Activated naive CD8-positive, alpha-beta T cell treated with anti-CD3 and anti-CD28 coated beads for 36 hours (primary cell): ENCODE results near the gene FOXO3. TPM values are rescaled to one million over a fixed set of nuclear protein-coding genes. Genes with fewer than 3 reads are reported as not detected.

Source experiments
- DNase-seq: peaks from one replicate; pipeline ENCODE4 v3.0.0; 2021
- H3K27ac Mint-ChIP-seq: one replicate; pipeline ENCODE4 v1.8.0; 2022; ENCODE audit warnings: mild to moderate bottlenecking, moderate library complexity, mixed read lengths
- H3K27me3 Mint-ChIP-seq: one replicate; pipeline ENCODE4 v1.8.0; 2022; ENCODE audit warnings: mild to moderate bottlenecking, mixed read lengths
- H3K36me3 Mint-ChIP-seq: one replicate; pipeline ENCODE4 v1.8.0; 2021; ENCODE audit warnings: mild to moderate bottlenecking, mixed read lengths
- H3K4me1 Mint-ChIP-seq: one replicate; pipeline ENCODE4 v1.8.0; 2021; ENCODE audit warnings: mixed read lengths
- H3K4me3 Mint-ChIP-seq: one replicate; pipeline ENCODE4 v1.8.0; 2022; ENCODE audit warnings: mild to moderate bottlenecking, moderate library complexity, mixed read lengths
- H3K9me3 Mint-ChIP-seq: one replicate; pipeline ENCODE4 v1.8.0; 2022; ENCODE audit warnings: mixed read lengths
- total RNA-seq, 2 experiments: library from RNA; stranded (reverse); gene quantifications; one replicate each; pipeline ENCODE4 v1.2.3, GENCODE V29; 2021

FOXO3 gene
- total RNA-seq, 2 experiments from 2014 or later = 7.0 to 8.0 TPM

DNA sequence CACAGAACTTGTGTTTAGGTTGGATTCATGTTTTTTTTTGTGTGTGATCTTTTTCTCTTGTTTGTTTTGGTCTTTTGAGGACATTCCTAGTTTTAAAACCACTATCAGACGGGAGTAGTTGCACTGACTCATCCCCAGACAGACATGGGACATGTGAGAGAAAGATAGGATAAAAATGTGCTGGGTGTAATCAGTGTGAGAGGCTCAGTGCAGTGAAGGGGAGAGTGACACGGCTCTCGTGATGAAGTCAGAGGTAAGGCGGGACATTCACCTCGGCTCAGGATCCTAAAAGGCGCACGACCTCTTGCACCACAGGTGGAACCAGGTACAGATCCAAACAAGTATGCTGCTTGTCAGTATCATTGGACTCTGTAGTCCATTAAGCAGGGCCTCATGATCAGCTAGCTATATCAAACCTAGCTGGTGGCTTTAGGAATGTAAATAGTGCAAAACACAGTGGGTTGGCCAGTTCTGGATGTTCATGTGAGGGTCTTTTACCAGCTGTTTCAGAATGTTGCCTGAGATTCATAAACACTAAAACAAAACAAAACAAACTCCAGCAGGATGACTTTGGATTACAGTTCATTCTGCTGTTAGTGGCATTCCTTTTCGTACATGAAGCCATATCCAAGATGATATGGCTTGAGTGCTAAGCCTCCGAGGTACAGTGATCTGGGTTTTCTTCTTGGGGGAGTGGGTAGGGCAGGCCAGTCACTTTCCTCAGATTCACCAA is 18.0 kb downstream of the FOXO3 start:
- DNase-seq = no peak
- no peaks in the 10 kb centered on the region for H3K9me3 Mint-ChIP-seq
- H3K4me1 Mint-ChIP-seq = peaks cover 56% of the 10 kb centered on the region
- H3K27me3 Mint-ChIP-seq = no peaks in the 10 kb centered on the region
- peaks cover 14% of the 10 kb centered on the region for H3K36me3 Mint-ChIP-seq
- H3K27ac Mint-ChIP-seq = no peak overlapping the region
- no peak overlapping the region for H3K4me3 Mint-ChIP-seq

DNA sequence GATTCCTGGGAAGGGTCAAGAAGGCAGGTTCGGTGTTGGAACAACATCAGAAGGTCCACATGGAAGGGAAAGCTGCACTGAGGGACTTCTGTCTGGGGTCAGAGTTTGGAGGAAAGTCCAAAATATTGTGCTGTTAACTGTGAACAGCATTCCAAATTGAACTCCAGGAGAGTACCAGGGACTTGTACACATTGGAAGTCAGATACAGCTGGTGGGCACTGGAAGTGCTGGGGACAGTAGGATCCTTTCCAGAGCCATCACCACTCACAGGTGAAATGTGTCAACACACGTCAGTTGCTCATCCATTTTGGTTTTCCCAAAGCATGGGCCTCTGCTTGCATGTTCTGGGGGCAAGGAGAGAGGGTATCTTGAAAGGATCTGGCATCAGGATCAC is 18.6 kb downstream of the FOXO3 start:
- no peak overlapping the region for H3K4me3 Mint-ChIP-seq
- peaks cover 14% of the 10 kb centered on the region for H3K36me3 Mint-ChIP-seq
- H3K27me3 Mint-ChIP-seq = no peaks in the 10 kb centered on the region
- H3K9me3 Mint-ChIP-seq = no peaks in the 10 kb centered on the region
- H3K4me1 Mint-ChIP-seq = peaks cover 56% of the 10 kb centered on the region
- no peak overlapping the region for H3K27ac Mint-ChIP-seq
- DNase-seq = no peak

DNA sequence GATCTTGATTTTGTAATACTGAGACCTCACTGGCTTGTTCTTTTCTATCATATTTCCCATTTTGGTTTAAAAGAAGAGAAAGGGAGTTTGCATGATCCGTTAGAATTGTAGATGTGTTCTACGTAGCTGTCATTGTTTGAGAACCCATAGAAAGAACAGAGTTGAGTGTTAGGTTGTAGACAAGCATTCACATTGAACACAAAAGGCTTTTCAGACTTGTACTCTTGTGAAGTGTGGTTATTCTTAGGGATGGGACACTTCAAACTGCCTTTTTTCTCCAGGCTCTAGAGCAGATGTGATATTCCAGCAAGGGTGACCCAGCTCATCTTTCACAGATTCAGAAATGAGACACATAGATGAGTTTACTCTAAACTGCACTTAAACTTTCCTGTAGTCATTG is 19.9 kb downstream of the FOXO3 start:
- Mint-ChIP-seq H3K36me3 (peaks cover 14% of the 10 kb centered on the region), H3K4me3 (no peak overlapping the region), H3K9me3 (no peaks in the 10 kb centered on the region), H3K27me3 (no peaks in the 10 kb centered on the region), H3K4me1 (peaks cover 48% of the 10 kb centered on the region), H3K27ac (no peak overlapping the region)
- no peak for DNase-seq

DNA sequence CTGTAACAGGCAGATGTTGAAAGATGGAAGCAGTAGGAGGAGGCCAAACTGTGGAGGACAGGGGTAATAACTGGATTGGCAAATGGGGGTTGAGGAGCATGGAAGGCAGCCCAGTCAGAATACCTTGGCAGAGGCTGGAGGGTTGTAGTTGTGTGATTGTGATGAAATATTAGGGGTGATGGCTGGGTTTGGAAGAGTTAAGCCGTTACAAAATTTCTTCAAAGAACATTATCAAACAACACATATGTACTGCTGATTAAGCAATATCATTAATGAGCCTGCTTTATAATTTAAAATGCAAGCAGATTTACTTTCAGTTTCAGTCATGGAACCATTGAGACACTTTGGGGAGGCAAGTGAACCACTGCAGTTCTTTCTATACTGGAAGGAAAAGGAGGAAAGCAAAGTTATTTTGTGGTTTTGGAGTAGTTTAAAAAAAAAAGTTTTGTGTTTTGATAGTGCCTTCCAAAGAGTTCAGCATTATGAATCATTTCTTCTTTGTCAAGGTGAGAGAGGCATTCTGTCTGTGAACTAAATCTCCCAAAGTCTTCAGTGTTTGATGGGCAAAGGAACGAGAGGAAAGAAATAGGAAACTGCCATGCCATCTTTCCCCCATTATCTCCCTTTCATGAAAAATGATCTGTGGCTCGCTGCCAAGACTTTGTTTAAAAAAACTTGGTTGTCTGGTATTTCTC is 20.7 kb downstream of the FOXO3 start:
- H3K27me3 Mint-ChIP-seq = no peaks in the 10 kb centered on the region
- no peak overlapping the region for H3K4me3 Mint-ChIP-seq
- no peak for DNase-seq
- H3K27ac Mint-ChIP-seq = peak overlapping the region; percentile 14
- H3K9me3 Mint-ChIP-seq = no peaks in the 10 kb centered on the region
- H3K4me1 Mint-ChIP-seq = peaks cover 46% of the 10 kb centered on the region
- H3K36me3 Mint-ChIP-seq = peaks cover 14% of the 10 kb centered on the region

DNA sequence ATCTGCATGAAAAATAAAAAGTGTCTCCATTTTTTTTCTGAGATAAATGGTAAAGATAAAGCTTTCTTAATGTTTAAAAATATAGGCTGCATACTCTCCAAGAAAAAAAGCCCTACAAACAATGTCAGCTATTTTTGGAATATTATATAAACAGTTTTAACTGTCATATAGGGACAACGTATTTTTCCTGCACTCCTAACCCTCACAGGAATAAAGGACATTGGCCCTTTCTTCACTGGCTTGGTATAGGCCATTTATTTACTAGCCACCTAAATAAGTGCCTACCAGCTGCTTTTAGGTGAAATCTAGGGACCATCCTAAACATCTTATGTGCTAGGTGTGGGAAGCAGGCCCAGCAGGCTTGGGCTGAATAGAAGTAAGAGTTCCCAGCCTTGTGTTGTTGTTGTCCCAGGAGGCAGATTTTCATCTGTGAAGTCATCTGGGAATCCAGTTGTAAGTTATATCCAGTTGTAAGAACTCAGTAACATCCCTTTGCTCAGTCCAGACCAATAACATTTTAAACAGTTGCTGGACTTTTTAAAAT is 21.3 kb downstream of the FOXO3 start:
- no peaks in the 10 kb centered on the region for H3K9me3 Mint-ChIP-seq
- peaks cover 40% of the 10 kb centered on the region for H3K4me1 Mint-ChIP-seq
- no peak for DNase-seq
- no peak overlapping the region for H3K4me3 Mint-ChIP-seq
- no peaks in the 10 kb centered on the region for H3K27me3 Mint-ChIP-seq
- no peak overlapping the region for H3K27ac Mint-ChIP-seq
- H3K36me3 Mint-ChIP-seq = peaks cover 14% of the 10 kb centered on the region

DNA sequence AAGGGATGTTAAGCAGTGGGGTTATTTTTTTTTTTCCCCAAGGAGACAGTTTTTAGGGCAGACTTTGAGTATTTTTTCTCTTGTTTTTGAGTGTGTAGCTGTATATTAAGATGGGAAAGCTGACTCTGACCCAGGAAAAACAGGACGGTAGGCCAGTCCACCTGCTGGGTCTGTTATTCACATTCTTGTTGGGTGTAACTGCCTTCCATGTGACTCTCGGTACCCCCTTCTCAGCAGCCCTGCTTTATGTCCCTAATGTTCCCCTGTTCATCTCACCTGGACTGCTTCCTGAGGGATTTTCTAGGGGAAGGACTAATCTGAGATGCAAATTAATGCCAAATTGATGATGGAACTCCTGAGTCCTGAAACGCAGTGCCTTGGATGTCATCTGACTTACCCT is 21.9 kb downstream of the FOXO3 start:
- H3K27me3 Mint-ChIP-seq = no peaks in the 10 kb centered on the region

GRCh38 chr6:108584323-108584722 is 23.6 kb downstream of the FOXO3 start:
- H3K9me3 Mint-ChIP-seq = no peaks in the 10 kb centered on the region
- H3K27me3 Mint-ChIP-seq = no peaks in the 10 kb centered on the region
- peaks cover 3% of the 10 kb centered on the region for H3K36me3 Mint-ChIP-seq
- H3K4me3 Mint-ChIP-seq = no peak overlapping the region
- H3K27ac Mint-ChIP-seq = no peak overlapping the region
- no peak for DNase-seq
- peaks cover 49% of the 10 kb centered on the region for H3K4me1 Mint-ChIP-seq

More for the DNA sequence above, 21.9 kb downstream of the FOXO3 start:
- Mint-ChIP-seq H3K4me3 (no peak overlapping the region), H3K9me3 (no peaks in the 10 kb centered on the region), H3K36me3 (peaks cover 12% of the 10 kb centered on the region), H3K4me1 (peaks cover 40% of the 10 kb centered on the region), H3K27ac (no peak overlapping the region)
- no peak for DNase-seq

- no peak overlapping the region for H3K27ac Mint-ChIP-seq
- H3K27me3 Mint-ChIP-seq = no peaks in the 10 kb centered on the region
- H3K4me1 Mint-ChIP-seq = peaks cover 55% of the 10 kb centered on the region
These were observed 24.6 kb downstream of the FOXO3 start for GRCh38 chr6:108585359-108585758.

GRCh38 chr6:108585921-108586536 is 25.3 kb downstream of the FOXO3 start:
- Mint-ChIP-seq H3K36me3 (peaks cover 2% of the 10 kb centered on the region), H3K27ac (no peak overlapping the region), H3K27me3 (no peaks in the 10 kb centered on the region), H3K4me1 (peaks cover 49% of the 10 kb centered on the region), H3K4me3 (no peak overlapping the region), H3K9me3 (no peaks in the 10 kb centered on the region)
- no peak for DNase-seq

More at GRCh38 chr6:108585359-108585758, 24.6 kb downstream of the FOXO3 start:
- no peak for DNase-seq
- H3K9me3 Mint-ChIP-seq = no peaks in the 10 kb centered on the region
- peaks cover 2% of the 10 kb centered on the region for H3K36me3 Mint-ChIP-seq
- no peak overlapping the region for H3K4me3 Mint-ChIP-seq

- Mint-ChIP-seq H3K4me1 (peaks cover 43% of the 10 kb centered on the region), H3K27ac (no peak overlapping the region), H3K27me3 (no peaks in the 10 kb centered on the region), H3K4me3 (no peak overlapping the region), H3K36me3 (peaks cover 2% of the 10 kb centered on the region), H3K9me3 (no peaks in the 10 kb centered on the region)
- DNase-seq = no peak
These were observed 26.7 kb downstream of the FOXO3 start for GRCh38 chr6:108587258-108588059.

GRCh38 chr6:108588586-108588985 is 27.9 kb downstream of the FOXO3 start:
- Mint-ChIP-seq H3K27ac (no peak overlapping the region), H3K4me1 (peaks cover 43% of the 10 kb centered on the region), H3K4me3 (no peak overlapping the region), H3K9me3 (no peaks in the 10 kb centered on the region), H3K36me3 (peaks cover 2% of the 10 kb centered on the region), H3K27me3 (no peaks in the 10 kb centered on the region)
- DNase-seq = no peak

DNA sequence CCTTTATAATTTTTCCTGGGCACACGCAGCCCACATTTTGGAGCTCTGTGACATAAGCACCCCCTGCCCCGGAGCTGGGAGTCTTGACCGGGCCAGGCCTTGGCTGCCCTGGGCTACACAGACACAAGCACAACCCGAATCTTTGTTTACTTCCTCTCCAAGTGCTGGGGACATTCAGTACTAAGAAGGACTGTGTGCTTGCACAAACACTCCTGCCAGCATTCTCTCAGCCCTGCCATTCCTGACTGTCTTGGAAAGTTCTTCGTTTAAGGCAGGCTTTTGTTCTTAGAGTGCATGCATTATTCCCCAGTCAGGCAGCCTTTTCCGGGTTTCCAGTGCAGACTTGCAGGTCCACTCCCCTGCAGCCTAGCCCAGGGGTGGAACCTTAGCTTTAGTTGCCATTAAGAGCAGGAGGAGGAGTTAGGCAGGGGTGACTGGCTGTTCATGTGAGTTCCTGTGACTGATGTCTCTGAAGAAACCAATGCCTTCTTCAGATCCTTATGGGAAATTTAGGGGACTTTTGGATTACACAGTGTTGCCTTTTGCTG is 28.6 kb downstream of the FOXO3 start:
- Mint-ChIP-seq H3K27me3 (no peaks in the 10 kb centered on the region), H3K9me3 (no peaks in the 10 kb centered on the region), H3K4me3 (no peak overlapping the region), H3K27ac (no peak overlapping the region), H3K36me3 (peaks cover 2% of the 10 kb centered on the region), H3K4me1 (peaks cover 44% of the 10 kb centered on the region)
- no peak for DNase-seq

DNA sequence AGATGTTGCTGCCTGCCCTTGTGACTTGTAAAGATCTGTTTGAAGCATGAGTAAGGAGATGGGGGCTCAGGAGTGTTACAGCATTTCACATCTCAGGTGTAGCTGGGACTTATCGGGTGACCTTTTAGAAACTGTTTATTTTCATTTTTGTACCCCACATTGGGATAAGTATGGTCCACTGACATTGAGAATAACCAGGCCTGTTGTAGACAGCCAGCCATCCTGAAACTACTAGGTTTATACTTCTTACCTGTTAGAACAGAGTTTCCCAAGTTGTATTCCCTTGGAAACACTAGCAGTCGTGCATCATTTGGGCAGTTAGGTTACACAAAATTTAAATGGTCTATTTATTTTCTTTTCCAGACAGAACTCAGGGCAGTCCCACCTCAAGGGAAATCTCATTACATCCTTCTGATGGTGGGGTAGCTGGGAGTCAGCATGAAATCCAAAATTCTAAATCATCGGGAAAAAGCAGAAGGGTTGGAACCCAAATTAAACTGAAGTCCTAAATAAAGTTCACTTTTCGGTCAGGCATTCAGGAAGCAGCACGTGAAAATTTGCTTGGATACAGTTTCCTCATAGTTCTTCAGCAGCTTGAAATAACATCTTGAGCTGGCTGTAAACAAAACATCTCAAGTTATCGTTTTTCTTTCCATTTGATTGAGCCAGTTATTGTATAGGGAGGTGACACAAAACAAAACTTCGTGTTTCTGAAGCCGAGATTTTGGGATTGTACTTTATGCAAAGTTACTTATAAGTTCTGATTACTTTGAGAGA is 30.5 kb downstream of the FOXO3 start:
- Mint-ChIP-seq H3K36me3 (peaks cover 2% of the 10 kb centered on the region), H3K9me3 (no peaks in the 10 kb centered on the region), H3K4me3 (no peak overlapping the region), H3K4me1 (peaks cover 45% of the 10 kb centered on the region), H3K27me3 (no peaks in the 10 kb centered on the region), H3K27ac (no peak overlapping the region)
- no peak for DNase-seq
